ENCODE measurements around the gene BIRC2. TPM values are rescaled to one million over a fixed set of nuclear protein-coding genes. Genes with fewer than 3 reads are reported as not detected.

BIRC2 gene
- total and polyA plus RNA-seq, 12 donors: 25.8 to 112 (median 48.1) TPM

DNA sequence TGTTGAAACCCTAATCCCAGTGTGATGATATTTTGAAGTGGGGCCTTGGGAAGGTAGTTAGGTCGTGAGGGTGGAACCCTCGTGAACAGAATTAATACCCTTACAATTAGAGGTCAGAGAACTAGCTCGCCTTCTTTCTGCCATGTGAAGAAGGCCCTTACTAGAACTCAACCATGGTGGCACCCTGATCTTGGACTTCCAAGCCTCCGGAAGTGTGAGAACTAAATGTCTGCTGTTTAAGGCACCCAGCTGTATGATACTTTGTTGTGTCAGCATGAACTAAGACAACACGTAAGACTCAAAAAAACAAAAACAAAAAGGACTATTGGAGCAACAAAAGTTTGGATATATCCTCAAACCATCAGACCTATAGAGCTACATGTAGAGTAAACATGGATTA, 53.6 kb downstream of the BIRC2 start:
- intact Hi-C loops (cut with DNase I): no loop called here
- no peak overlapping the region for H3K4me3 ChIP-seq
- H3K27ac ChIP-seq: no peak overlapping the region
- H3K4me1 ChIP-seq (replicated peaks in 1 of 2): peaks cover 0 to 12% of the 10 kb centered on the region in 2 donors
- DNase-seq: no peak
- H3K9me3 ChIP-seq (replicated peaks in 1 of 3): no peaks in the 10 kb centered on the region
- 92 to 96% (median 94%) methylated on average over 5 of the region's 5 CpGs for WGBS, 4 donors
- H3K36me3 ChIP-seq (replicated peaks in 1 of 2): peaks cover 0 to 35% of the 10 kb centered on the region in 2 donors
- no peak for TF ChIP-seq CTCF (IDR thresholded peaks at IDR 0.05)
- TF ChIP-seq POLR2A (IDR thresholded peaks at IDR 0.05): no peak
- no peaks in the 10 kb centered on the region for H3K27me3 ChIP-seq

GRCh38 chr11:102401905-102402304, 54.9 kb downstream of the BIRC2 start:
- Histone ChIP-seq H3K4me3 (no peak overlapping the region), H3K36me3 (replicated peaks in 1 of 2) (peaks cover 0 to 29% of the 10 kb centered on the region in 2 donors), H3K27ac (no peak overlapping the region), H3K9me3 (replicated peaks in 1 of 3) (no peaks in the 10 kb centered on the region), H3K27me3 (no peaks in the 10 kb centered on the region), H3K4me1 (replicated peaks in 1 of 2) (peaks cover 0 to 10% of the 10 kb centered on the region in 2 donors)
- no peak for DNase-seq
- no peak for TF ChIP-seq POLR2A (IDR thresholded peaks at IDR 0.05)
- TF ChIP-seq CTCF (IDR thresholded peaks at IDR 0.05): no peak
- WGBS, 4 donors: 91 to 97% (median 94%) methylated on average over 3 of the region's 3 CpGs
- intact Hi-C loops (cut with DNase I): no loop called here

- no peak overlapping the region for H3K4me3 ChIP-seq
- no peak overlapping the region for H3K27ac ChIP-seq
- no peak for DNase-seq
- TF ChIP-seq CTCF (IDR thresholded peaks at IDR 0.05): no peak
- no peak for TF ChIP-seq POLR2A (IDR thresholded peaks at IDR 0.05)
- no peaks in the 10 kb centered on the region for H3K27me3 ChIP-seq
- H3K9me3 ChIP-seq (replicated peaks in 1 of 3): no peaks in the 10 kb centered on the region
- peaks cover 0 to 29% of the 10 kb centered on the region in 2 donors for H3K36me3 ChIP-seq (replicated peaks in 1 of 2)
- H3K4me1 ChIP-seq (replicated peaks in 1 of 2): peaks cover 0 to 8% of the 10 kb centered on the region in 2 donors
- intact Hi-C loops (cut with DNase I): no loop called here
These were observed 55.5 kb downstream of the BIRC2 start for GRCh38 chr11:102402548-102402947.

- Histone ChIP-seq H3K4me3 (no peak overlapping the region), H3K9me3 (replicated peaks in 1 of 3) (no peaks in the 10 kb centered on the region), H3K36me3 (replicated peaks in 1 of 2) (peaks cover 0 to 12% of the 10 kb centered on the region in 2 donors), H3K27ac (no peak overlapping the region), H3K27me3 (no peaks in the 10 kb centered on the region), H3K4me1 (replicated peaks in 1 of 2) (peaks cover 0 to 28% of the 10 kb centered on the region in 2 donors)
- intact Hi-C loops (cut with DNase I): no loop called here
- no peak for TF ChIP-seq POLR2A (IDR thresholded peaks at IDR 0.05)
- TF ChIP-seq CTCF (IDR thresholded peaks at IDR 0.05): no peak
- 88 to 93% (median 92%) methylated on average over 5 of the region's 5 CpGs for WGBS, 4 donors
- DNase-seq: no peak
These were observed 58.5 kb downstream of the BIRC2 start for GRCh38 chr11:102405501-102405900.
